SK-N-SH (cell line): ENCODE results near the gene ESCO1. TPM values are rescaled to one million over a fixed set of nuclear protein-coding genes. Genes with fewer than 3 reads are reported as not detected.
A peak's percentile ranks its signal among the peaks of the same experiment; 100 is the strongest.

Experiments
- CTCF ChIA-PET: fragments of 300-600, 350-600 bp; formaldehyde crosslinking; extraction: SDS; loops from one replicate; lab custom pipeline; 2021; lab: Yijun Ruan, JAX
- POLR2A ChIA-PET: fragments of 350-600 bp; sonication (Branson Sonifier 250); formaldehyde crosslinking; extraction: SDS; loops from one replicate; lab custom pipeline; 2020; ENCODE audit warnings: antibody characterized with exemption, inconsistent platforms; lab: Yijun Ruan, JAX
- DNase-seq: peaks from one replicate; pipeline ENCODE4 v3.0.0; 2012
- H2AFZ ChIP-seq: fragments of 200-600 bp; sonication (generic); 2 replicates; pipeline ENCODE4 v1.8.1; 2016; ENCODE audit warnings: antibody characterized with exemption, mild to moderate bottlenecking, low read depth
- H3F3A ChIP-seq: fragments of 200-600 bp; sonication (generic); replicated peaks from 2 replicates; pipeline ENCODE3; 2016; ENCODE audit warnings: antibody characterized with exemption, mild to moderate bottlenecking; ENCODE audit not compliant: insufficient read depth
- H3K27ac ChIP-seq, 2 experiments: fragments of 200-500 bp in 1 of 2; fragments of 200-600 bp in 1 of 2; sonication (Bioruptor generic) in 1 of 2; sonication (generic), shearing (Covaris generic) in 1 of 2; 2 replicates each; pipeline versions ENCODE4 v1.5.1 to v1.6.1; 2014 to 2016; ENCODE audit warnings: low read depth in 2 of 2, inconsistent platforms in 1 of 2, low read length in 1 of 2, mild to moderate bottlenecking in 1 of 2, mixed read lengths in 1 of 2
- H3K27me3 ChIP-seq: fragments of 200-600 bp; sonication (generic), shearing (Covaris generic); 2 replicates; pipeline ENCODE4 v1.6.1; 2016; ENCODE audit warnings: mixed run types; ENCODE audit not compliant: insufficient read depth
- H3K36me3 ChIP-seq, 2 experiments: fragments of 200-500 bp in 1 of 2; fragments of 200-600 bp in 1 of 2; sonication (Bioruptor generic) in 1 of 2; sonication (generic) in 1 of 2; replicated peaks in 1 of 2; 2 replicates each; pipeline versions ENCODE3 to v1.5.1; 2014 to 2016; ENCODE audit warnings: low read length in 1 of 2, mild to moderate bottlenecking in 1 of 2; ENCODE audit not compliant: insufficient read depth in 2 of 2, control insufficient read depth in 1 of 2
- H3K4me1 ChIP-seq, 2 experiments: fragments of 200-500 bp in 1 of 2; fragments of 200-600 bp in 1 of 2; sonication (Bioruptor generic) in 1 of 2; sonication (generic), shearing (Covaris generic) in 1 of 2; 2 replicates each; pipeline versions ENCODE4 v1.5.1 to v1.6.1; 2014 to 2016; ENCODE audit warnings: low read depth in 1 of 2, low read length in 1 of 2, mixed run types in 1 of 2; ENCODE audit not compliant: insufficient read depth in 2 of 2, control insufficient read depth in 1 of 2
- H3K4me2 ChIP-seq: fragments of 200-600 bp; sonication (generic), shearing (Covaris generic); 2 replicates; pipeline ENCODE4 v1.6.1; 2017; ENCODE audit warnings: mixed run types
- H3K4me3 ChIP-seq, 2 experiments: fragments of 200-500 bp in 1 of 2; fragments of 200-600 bp in 1 of 2; sonication (Bioruptor generic) in 1 of 2; sonication (generic), shearing (Covaris generic) in 1 of 2; 2 replicates each; pipeline versions ENCODE4 v1.5.1 to v1.8.1; 2014 to 2016; ENCODE audit warnings: low read depth in 2 of 2, inconsistent platforms in 1 of 2, low read length in 1 of 2, mild to moderate bottlenecking in 1 of 2, mixed read lengths in 1 of 2, moderate library complexity in 1 of 2
- H3K79me2 ChIP-seq: fragments of 200-600 bp; sonication (generic); 2 replicates; pipeline ENCODE4 v1.8.1; 2017; ENCODE audit warnings: mild to moderate bottlenecking; ENCODE audit not compliant: insufficient read depth
- H3K9ac ChIP-seq: fragments of 200-600 bp; sonication (generic); 2 replicates; pipeline ENCODE4 v1.6.1; 2017; ENCODE audit warnings: mixed run types
- H3K9me2 ChIP-seq: fragments of 200-600 bp; sonication (generic); 2 replicates; pipeline ENCODE4 v1.6.1; 2017; ENCODE audit warnings: mixed run types
- H3K9me3 ChIP-seq: fragments of 200-600 bp; sonication (generic); 2 replicates; pipeline ENCODE4 v1.6.1; 2017; ENCODE audit warnings: mixed run types, mild to moderate bottlenecking, moderate library complexity
- H4K20me1 ChIP-seq: fragments of 200-600 bp; sonication (generic); 2 replicates; pipeline ENCODE4 v1.6.1; 2017; ENCODE audit warnings: mild to moderate bottlenecking, mixed run types; ENCODE audit not compliant: insufficient read depth
- CHD2 ChIP-seq: fragments of 150-350 bp; IDR thresholded peaks from 2 replicates; pipeline ENCODE4 v1.6.1; 2018; ENCODE audit warnings: low read length; ENCODE audit not compliant: partially characterized antibody
- ELF1 ChIP-seq: IDR thresholded peaks from 2 replicates; pipeline ENCODE4 v1.4.0; 2012
- EP300 ChIP-seq, 2 experiments: IDR thresholded peaks; 2 replicates each; pipeline versions ENCODE4 v1.4.0 to v1.6.1; 2012; ENCODE audit warnings: borderline replicate concordance in 1 of 2, low read depth in 1 of 2, low read length in 1 of 2
- EZH2phosphoT487 ChIP-seq: fragments of 200-600 bp; sonication (generic); IDR thresholded peaks from 2 replicates; pipeline ENCODE4 v1.6.1; 2017; ENCODE audit warnings: low read depth, mixed run types, mild to moderate bottlenecking, antibody characterized with exemption, moderate library complexity, borderline replicate concordance
- FOXM1 ChIP-seq: IDR thresholded peaks from 2 replicates; pipeline ENCODE4 v1.4.0; 2012; ENCODE audit warnings: low read depth, mild to moderate bottlenecking
- GABPA ChIP-seq: IDR thresholded peaks from 2 replicates; pipeline ENCODE4 v1.4.0; 2012; ENCODE audit warnings: low read depth, mild to moderate bottlenecking
- GATA2 ChIP-seq: sonication (generic); formaldehyde crosslinking; IDR thresholded peaks from 2 replicates; pipeline ENCODE4 v1.5.0; 2020; ENCODE audit warnings: mild to moderate bottlenecking, missing genetic modification reagents
- JUND ChIP-seq: IDR thresholded peaks from 2 replicates; pipeline ENCODE4 v1.4.0; 2012
- MEF2A ChIP-seq: IDR thresholded peaks from 2 replicates; pipeline ENCODE4 v1.4.0; 2012; ENCODE audit warnings: low read depth, borderline replicate concordance
- NRF1 ChIP-seq: IDR thresholded peaks from 2 replicates; pipeline ENCODE4 v1.6.1; 2012; ENCODE audit warnings: low read depth, mild to moderate bottlenecking, low read length
- PBX3 ChIP-seq: IDR thresholded peaks from 2 replicates; pipeline ENCODE4; 2012
- POLR2AphosphoS5 ChIP-seq: IDR thresholded peaks from 2 replicates; pipeline ENCODE4 v1.6.1; 2012; ENCODE audit warnings: low read depth, low read length
- RCOR1 ChIP-seq: fragments of 150-350 bp; IDR thresholded peaks from 2 replicates; pipeline ENCODE4 v1.6.1; 2017; ENCODE audit warnings: antibody characterized with exemption, low read length
- RFX5 ChIP-seq: IDR thresholded peaks from 2 replicates; pipeline ENCODE4 v1.6.1; 2012; ENCODE audit warnings: mild to moderate bottlenecking, improper control_type of control experiment, low read length
- RXRA ChIP-seq: IDR thresholded peaks from 2 replicates; pipeline ENCODE4 v1.4.0; 2012; ENCODE audit warnings: low read depth, mild to moderate bottlenecking, borderline replicate concordance
- SIN3A ChIP-seq: IDR thresholded peaks from 2 replicates; pipeline ENCODE4 v1.6.1; 2012; ENCODE audit warnings: low read depth, mild to moderate bottlenecking, low read length, moderate library complexity, borderline replicate concordance
- SMC3 ChIP-seq: IDR thresholded peaks from 2 replicates; pipeline ENCODE4 v1.6.1; 2012; ENCODE audit warnings: low read depth, low read length, improper control_type of control experiment
- TCF12 ChIP-seq: IDR thresholded peaks from 2 replicates; pipeline ENCODE4 v1.4.0; 2012
- TEAD4 ChIP-seq: IDR thresholded peaks from 2 replicates; pipeline ENCODE4 v1.4.0; 2012; ENCODE audit warnings: mild to moderate bottlenecking, borderline replicate concordance; ENCODE audit not compliant: insufficient read depth
- USF1 ChIP-seq: IDR thresholded peaks from 2 replicates; pipeline ENCODE4 v1.4.0; 2012; ENCODE audit warnings: low read depth, borderline replicate concordance
- USF2 ChIP-seq: fragments of 150-350 bp; IDR thresholded peaks from 2 replicates; pipeline ENCODE4 v1.6.1; 2017; ENCODE audit warnings: antibody characterized with exemption, low read length, low read depth, borderline replicate concordance
- ZBTB33 ChIP-seq: IDR thresholded peaks from 2 replicates; pipeline ENCODE4 v1.4.0; 2012; ENCODE audit warnings: low read depth, borderline replicate concordance
- WGBS: methylation state at CpG from one replicate; pipeline ENCODE4 v1.1.6; 2017; ENCODE audit warnings: low lambda C conversion rate; 5-methylcytosine and 5-hydroxymethylcytosine counted together
- polyA plus RNA-seq, 3 experiments: library from polyadenylated mRNA; depleted of rRNA; stranded (reverse); fragments of >200 nt; gene quantifications; 2 replicates each; pipeline ENCODE4 v1.2.3, GENCODE V29; 2012

ESCO1 gene
- polyA plus RNA-seq, 1 of the 3 experiments (the other 2 are of a cell fraction) = 2.2 TPM

- Histone ChIP-seq H3K4me1 (peaks cover 0 to 9% of the 10 kb centered on the region in 2 experiments; a peak in 1 of 4 replicates), H3K79me2 (peaks cover 10% of the 10 kb centered on the region), H3K9me2 (0 out of 2 replicates have a peak, but pooled peaks cover 4% of the 10 kb centered on the region), H3K9me3 (no peaks in the 10 kb centered on the region), H3K27me3 (no peaks in the 10 kb centered on the region), H3K27ac (no peak overlapping the region), H2AFZ (no peak overlapping the region), H3K4me2 (no peak overlapping the region), H3K4me3 (no peak overlapping the region), H3F3A (peaks cover 20% of the 10 kb centered on the region), H3K9ac (no peak overlapping the region), H3K36me3 (peaks cover 39 to 46% of the 10 kb centered on the region in 2 experiments), H4K20me1 (no peaks in the 10 kb centered on the region; the same call in 1 of the 2 replicates)
- WGBS = 77% methylated on average over 4 of the region's 4 CpGs
- CTCF ChIA-PET = interaction anchor here (1.5 kb wide), 1 partner anchor 25 kb away, joined by 4 read pairs; the partner anchor contains the start of gene ESCO1
- DNase-seq = no peak
- POLR2A ChIA-PET = no interaction called here
- TF ChIP-seq JUND (no peak), SMC3 (no peak), NRF1 (no peak), EP300 (IDR thresholded peaks at IDR 0.05; ENCODE audit: borderline replicate concordance in 1 of 2, low read depth in 1 of 2, low read length in 1 of 2) (no peak), RXRA (no peak), USF2 (no peak), FOXM1 (no peak), EZH2phosphoT487 (no peak)
These were observed 24.8 kb downstream of the ESCO1 start for GRCh38 chr18:21575656-21576055.

- POLR2A ChIA-PET = no interaction called here
- DNase-seq = no peak
- H3K27ac ChIP-seq = peak overlapping the region in 1 of 2 experiments; percentile 22; a peak in 1 of 4 replicates
These were observed 28.7 kb downstream of the ESCO1 start for GRCh38 chr18:21571772-21572171.

More at GRCh38 chr18:21571772-21572171, 28.7 kb downstream of the ESCO1 start:
- Histone ChIP-seq H2AFZ (no peak overlapping the region), H3K4me3 (no peak overlapping the region), H3K79me2 (no peaks in the 10 kb centered on the region), H3K4me2 (no peak overlapping the region), H3K9me3 (no peaks in the 10 kb centered on the region), H3K4me1 (peaks cover 0 to 9% of the 10 kb centered on the region in 2 experiments; a peak in 1 of 4 replicates), H3K36me3 (peaks cover 39 to 67% of the 10 kb centered on the region in 2 experiments), H4K20me1 (no peaks in the 10 kb centered on the region), H3K9me2 (0 out of 2 replicates have a peak, but pooled peaks cover 4% of the 10 kb centered on the region), H3K27me3 (no peaks in the 10 kb centered on the region), H3F3A (peaks cover 23% of the 10 kb centered on the region), H3K9ac (no peak overlapping the region)
- CTCF ChIA-PET = no interaction called here
- TF ChIP-seq ZBTB33 (no peak), PBX3 (no peak), CHD2 (no peak), POLR2AphosphoS5 (no peak), TEAD4 (no peak), RCOR1 (no peak), MEF2A (no peak), EP300 (IDR thresholded peaks at IDR 0.05; ENCODE audit: borderline replicate concordance in 1 of 2, low read depth in 1 of 2, low read length in 1 of 2) (no peak), GATA2 (CRISPR knock-in tag) (no peak), RFX5 (no peak), TCF12 (no peak), SIN3A (no peak), ELF1 (no peak), EZH2phosphoT487 (no peak), RXRA (no peak), JUND (no peak), GABPA (no peak), USF2 (no peak), USF1 (no peak)
